ENCODE data around the gene B3GALT6.

B3GALT6 gene

GRCh38 chr1:1272341-1273208 is 40.5 kb downstream of the B3GALT6 start:
- Histone ChIP-seq H3K4me3 (peak overlapping the region; percentile 87), H3K27ac (peak overlapping the region; percentile 80 to 87)
- no peak for TF ChIP-seq CTCF (IDR thresholded peaks at IDR 0.05)
- DNase-seq (ENCODE audit: low spot score): no peak

GRCh38 chr1:1273209-1273511 is 41.1 kb downstream of the B3GALT6 start:
- H3K4me3 ChIP-seq: peak overlapping the region; percentile 87
- H3K27ac ChIP-seq: peak overlapping the region; percentile 80 to 87
- no peak for DNase-seq (ENCODE audit: low spot score)
- TF ChIP-seq CTCF (IDR thresholded peaks at IDR 0.05): no peak

- Histone ChIP-seq H3K4me3 (peak within 1 kb of the TSS; percentile 87), H3K27ac (peak within 1 kb of the TSS; percentile 80 to 87)
- no peak for TF ChIP-seq CTCF (IDR thresholded peaks at IDR 0.05)
- peak; percentile 95 for DNase-seq (ENCODE audit: low spot score)
Observed at GRCh38 chr1:1273512-1274298, 41.7 kb downstream of the B3GALT6 start, which contains the start of gene UBE2J2. UBE2J2 (minus strand) TSS chr1:1273854; CDS start chr1:1267992, 5,862 bp downstream.

- H3K4me3 ChIP-seq: peak overlapping the region; percentile 87
- H3K27ac ChIP-seq: peak overlapping the region; percentile 80 to 87
- TF ChIP-seq CTCF (IDR thresholded peaks at IDR 0.05): no peak
- DNase-seq (ENCODE audit: low spot score): no peak
Observed at GRCh38 chr1:1274299-1274930, 42.4 kb downstream of the B3GALT6 start.

- Histone ChIP-seq H3K27ac (no peak overlapping the region), H3K4me3 (peak overlapping the region; percentile 87)
- no peak for DNase-seq (ENCODE audit: low spot score)
- no peak for TF ChIP-seq CTCF (IDR thresholded peaks at IDR 0.05)
Observed at GRCh38 chr1:1274931-1275431, 42.9 kb downstream of the B3GALT6 start.

GRCh38 chr1:1275836-1276235 is 43.8 kb downstream of the B3GALT6 start:
- no peak for TF ChIP-seq CTCF (IDR thresholded peaks at IDR 0.05)
- Histone ChIP-seq H3K27ac (no peak overlapping the region), H3K4me3 (no peak overlapping the region)
- no peak for DNase-seq (ENCODE audit: low spot score)

Measured in coronary artery (tissue), 2 donors.